Epithelial cell of esophagus (primary cell): ENCODE results near the gene HOXB8.

Source experiments
- DNase-seq: peaks from one replicate; pipeline ENCODE4 v3.0.0; 2010; ENCODE audit warnings: low read depth
- H3K4me3 ChIP-seq: 2 replicates; pipeline ENCODE4 v1.5.1; 2011; ENCODE audit warnings: mild to moderate bottlenecking, low read length, control low read depth
- TF ChIP-seq, protein P1 (sequence below): IDR thresholded peaks from 2 replicates; pipeline ENCODE4 v1.5.1; 2011; ENCODE audit warnings: low read depth, mild to moderate bottlenecking, low read length, control low read depth, inconsistent platforms; ENCODE audit not compliant: insufficient read depth; ENCODE audit errors: missing control alignments

HOXB8 gene

DNA sequence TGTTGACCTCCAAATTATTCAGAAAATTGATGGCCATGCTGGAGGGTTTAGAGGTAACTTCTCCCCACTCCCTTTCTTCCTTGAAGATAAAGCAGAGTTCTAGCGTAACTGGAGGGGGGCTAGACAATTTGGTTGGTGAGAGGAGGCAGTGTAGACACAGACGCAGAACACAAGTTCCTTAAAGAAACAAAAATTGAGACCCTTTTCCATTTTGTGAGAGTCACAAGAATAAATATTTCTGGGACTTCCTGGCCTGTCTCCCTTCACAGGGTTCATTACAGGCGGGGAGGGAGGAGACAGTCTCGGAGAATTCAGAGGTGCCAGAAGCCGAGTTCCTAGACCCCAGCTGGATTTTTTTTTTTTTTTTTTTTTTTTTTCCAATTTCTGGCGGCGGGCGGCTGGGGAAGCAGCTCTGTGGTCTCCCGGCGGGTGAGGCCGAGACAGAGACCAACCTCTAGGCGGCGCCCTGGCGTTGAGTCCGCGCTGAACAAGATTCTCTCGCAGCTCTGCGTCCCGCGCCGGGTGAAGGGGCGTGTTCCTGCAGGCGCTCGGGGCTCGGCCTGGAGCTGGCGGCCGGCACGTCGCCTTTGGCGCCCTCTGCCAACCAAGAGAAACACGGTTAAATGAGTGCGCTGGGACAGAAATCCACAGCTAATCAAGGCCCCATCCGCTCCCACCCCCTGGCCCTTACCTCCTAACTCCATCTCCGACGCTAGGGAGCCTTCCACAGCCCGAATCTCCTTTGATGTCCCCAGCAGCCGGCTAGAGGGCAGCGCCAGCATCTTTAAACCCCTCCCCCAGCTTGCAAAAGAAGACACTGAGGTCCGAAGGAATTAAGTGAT lies 21.3 kb upstream of the HOXB8 start:
- peak; percentile 37 for DNase-seq
- H3K4me3 ChIP-seq: no peak overlapping the region
- TF ChIP-seq, protein P1, sequence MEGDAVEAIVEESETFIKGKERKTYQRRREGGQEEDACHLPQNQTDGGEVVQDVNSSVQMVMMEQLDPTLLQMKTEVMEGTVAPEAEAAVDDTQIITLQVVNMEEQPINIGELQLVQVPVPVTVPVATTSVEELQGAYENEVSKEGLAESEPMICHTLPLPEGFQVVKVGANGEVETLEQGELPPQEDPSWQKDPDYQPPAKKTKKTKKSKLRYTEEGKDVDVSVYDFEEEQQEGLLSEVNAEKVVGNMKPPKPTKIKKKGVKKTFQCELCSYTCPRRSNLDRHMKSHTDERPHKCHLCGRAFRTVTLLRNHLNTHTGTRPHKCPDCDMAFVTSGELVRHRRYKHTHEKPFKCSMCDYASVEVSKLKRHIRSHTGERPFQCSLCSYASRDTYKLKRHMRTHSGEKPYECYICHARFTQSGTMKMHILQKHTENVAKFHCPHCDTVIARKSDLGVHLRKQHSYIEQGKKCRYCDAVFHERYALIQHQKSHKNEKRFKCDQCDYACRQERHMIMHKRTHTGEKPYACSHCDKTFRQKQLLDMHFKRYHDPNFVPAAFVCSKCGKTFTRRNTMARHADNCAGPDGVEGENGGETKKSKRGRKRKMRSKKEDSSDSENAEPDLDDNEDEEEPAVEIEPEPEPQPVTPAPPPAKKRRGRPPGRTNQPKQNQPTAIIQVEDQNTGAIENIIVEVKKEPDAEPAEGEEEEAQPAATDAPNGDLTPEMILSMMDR: peak; percentile 35

DNA sequence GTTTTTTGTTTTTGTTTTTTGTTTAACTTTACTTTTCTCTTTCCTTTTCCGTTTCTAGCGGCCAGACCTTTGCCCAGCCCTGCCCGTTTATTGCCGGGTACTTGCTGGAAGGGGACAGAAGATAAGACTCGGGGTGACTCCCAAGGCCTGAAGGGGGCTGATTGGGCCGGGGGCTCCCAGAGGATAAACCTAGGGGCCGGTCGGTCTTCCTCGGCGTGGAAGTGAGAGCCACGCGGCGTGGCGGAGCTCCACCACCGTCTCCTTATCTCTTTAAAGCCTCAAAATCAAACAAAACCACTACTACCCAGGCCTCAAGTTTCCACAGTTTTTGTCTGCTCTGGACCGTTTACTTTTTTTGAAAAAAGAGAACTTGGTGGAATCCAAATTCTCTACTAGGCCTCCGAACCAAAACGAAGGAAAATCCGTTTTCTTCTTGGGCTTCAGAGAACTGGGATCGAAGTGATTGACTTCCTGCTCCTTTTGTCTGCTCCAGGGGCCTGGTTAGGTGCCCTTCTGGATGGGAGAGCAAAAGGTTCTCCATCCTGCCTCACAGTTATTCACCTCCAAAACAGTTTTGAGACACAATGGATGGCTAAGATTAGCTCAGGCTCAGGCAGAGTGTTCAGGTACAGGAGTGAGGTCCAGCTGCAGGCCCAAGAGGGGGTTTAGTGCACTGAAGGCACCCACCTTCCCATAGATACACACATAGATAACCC lies 19.6 kb upstream of the HOXB8 start:
- TF ChIP-seq, protein P1: no peak
- H3K4me3 ChIP-seq: no peak overlapping the region
- no peak for DNase-seq

DNA sequence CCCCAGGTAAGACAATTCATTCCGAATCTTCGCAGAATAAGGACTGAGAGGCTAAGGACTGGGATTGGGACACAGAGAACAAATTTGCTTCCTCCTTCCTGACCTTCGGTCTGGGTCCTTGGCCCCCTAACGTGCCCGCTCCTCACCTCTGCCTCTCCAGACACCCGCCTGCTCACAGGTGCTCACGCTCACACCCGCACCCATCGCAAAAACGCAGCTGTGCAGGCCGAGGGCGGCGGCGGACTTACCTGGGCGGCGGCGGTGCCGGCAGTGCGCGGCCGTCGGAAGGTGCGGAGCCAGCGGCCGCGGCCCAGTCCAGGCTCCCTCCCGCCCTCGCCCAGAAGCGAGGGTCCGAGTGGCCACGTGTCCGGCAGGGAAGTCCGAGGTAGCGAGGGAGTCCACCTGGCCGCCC lies 18.2 kb upstream of the HOXB8 start:
- TF ChIP-seq, protein P1: no peak
- H3K4me3 ChIP-seq: no peak overlapping the region
- DNase-seq: no peak

DNA sequence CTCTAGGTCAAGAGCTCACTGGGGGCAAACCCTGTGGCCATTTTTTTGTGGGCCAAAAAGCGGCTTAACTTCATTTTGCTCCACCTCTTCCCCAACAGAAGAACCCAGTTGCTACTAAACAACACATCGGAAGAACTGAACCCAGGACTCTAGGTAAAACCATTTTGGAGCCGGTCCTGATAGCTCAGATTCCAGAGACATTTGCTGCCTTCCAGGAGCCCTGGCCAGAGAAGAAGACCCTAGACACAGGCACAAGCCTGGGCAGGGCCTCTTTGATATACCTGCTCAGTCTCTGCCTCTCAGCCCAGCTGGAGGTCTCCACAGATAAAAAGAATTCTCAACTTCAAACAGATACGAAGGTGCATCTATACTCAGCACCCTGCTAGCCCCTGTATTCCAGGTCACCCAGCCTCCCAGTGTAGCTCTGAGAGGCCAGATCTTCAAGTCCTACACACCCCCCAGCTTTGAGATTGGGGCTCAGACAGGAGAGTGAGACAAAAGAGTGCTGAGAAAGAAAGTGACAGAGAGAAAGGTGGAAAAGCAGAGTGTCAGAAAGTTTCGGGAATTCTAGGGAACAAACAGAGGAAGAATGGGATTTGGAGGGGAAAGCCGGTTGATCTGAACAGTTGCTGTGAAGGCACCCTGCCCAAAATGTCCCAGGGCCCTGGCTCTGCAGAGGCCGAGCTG lies 17.6 kb upstream of the HOXB8 start:
- DNase-seq: no peak

DNA sequence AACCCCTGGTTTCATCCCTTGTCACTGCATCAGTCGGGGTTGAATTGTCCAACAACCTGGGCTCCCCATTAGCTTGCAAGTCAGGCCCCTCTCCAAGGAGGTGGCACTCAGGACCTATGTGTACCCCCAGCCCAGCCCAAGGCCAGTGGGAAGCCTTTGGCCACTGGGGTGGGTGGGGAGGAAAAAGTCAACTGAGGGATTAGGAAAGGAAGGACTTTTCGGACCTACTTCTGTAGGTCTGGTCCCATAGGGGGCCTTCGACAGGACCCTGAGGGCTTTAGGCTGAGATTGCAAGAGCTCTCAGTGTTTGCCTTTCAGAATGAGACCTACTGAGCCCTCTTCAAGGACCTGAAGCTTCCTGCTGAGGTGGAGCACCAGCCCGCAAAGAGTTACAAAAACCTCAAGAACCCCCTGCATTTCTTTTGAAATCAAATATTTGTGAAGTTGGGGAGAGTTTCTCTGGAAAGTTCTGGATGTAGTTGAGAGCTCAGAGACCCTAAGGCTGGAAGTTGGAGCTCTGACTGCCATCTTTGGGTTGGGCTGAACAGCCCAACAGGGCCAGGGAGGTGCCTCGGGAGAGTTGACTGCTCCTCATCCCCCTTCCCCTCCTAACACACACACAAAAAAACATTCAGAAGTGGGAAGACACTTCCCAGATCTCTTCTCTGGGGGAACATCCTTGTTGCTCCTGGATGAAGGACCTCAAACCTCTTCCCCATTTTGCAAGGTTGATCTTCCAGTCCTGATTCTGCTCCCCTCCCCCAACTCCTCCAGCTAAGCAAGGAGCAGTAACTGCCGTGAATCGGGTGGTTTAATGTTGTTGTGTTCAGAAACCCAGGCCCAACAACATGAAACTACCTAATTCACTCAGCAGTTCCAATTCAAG lies 16.8 kb upstream of the HOXB8 start:
- no peak for DNase-seq
- H3K4me3 ChIP-seq: no peak overlapping the region
- TF ChIP-seq, protein P1: no peak

More for the DNA sequence above, 17.6 kb upstream of the HOXB8 start:
- H3K4me3 ChIP-seq: no peak overlapping the region
- TF ChIP-seq, protein P1: no peak
